ENCODE data around the gene NDUFB4.

The NDUFB4 gene

GRCh38 chr3:120649830-120650233 lies 53.7 kb downstream of the NDUFB4 start:
- no peak for DNase-seq
- no peak overlapping the region for H3K4me2 ChIP-seq (ENCODE audit: low read length)
- H3K9ac ChIP-seq (ENCODE audit: low read length): no peak overlapping the region
- H3K27me3 ChIP-seq (ENCODE audit: insufficient read depth, low read length): no peaks in the 10 kb centered on the region
- no peaks in the 10 kb centered on the region for H3K9me3 ChIP-seq (ENCODE audit: insufficient read depth, low read depth, low read length)
- H3K79me1 ChIP-seq (ENCODE audit: low read length): no peaks in the 10 kb centered on the region
- no CpG with 5 or more reads among the region's 3 CpGs for WGBS (ENCODE audit: extremely low coverage, insufficient coverage, insufficient read length)
- no peak overlapping the region for H2AFZ ChIP-seq (ENCODE audit: insufficient read depth, low read length, poor library complexity)
- H2BK120ac ChIP-seq (ENCODE audit: insufficient read depth, low read length, poor library complexity): no peak overlapping the region
- no peak overlapping the region for H3K27ac ChIP-seq (ENCODE audit: low read depth, low read length)
- H3K23ac ChIP-seq (ENCODE audit: low read length): no peak overlapping the region
- H2BK5ac ChIP-seq (ENCODE audit: low read depth, low read length, poor library complexity): no peak overlapping the region
- H4K12ac ChIP-seq (ENCODE audit: low read depth, low read length): no peak overlapping the region
- H2BK12ac ChIP-seq (ENCODE audit: low read length): no peak overlapping the region
- H3K4me3 ChIP-seq (ENCODE audit: low read depth, low read length): no peak overlapping the region
- H3K4ac ChIP-seq (ENCODE audit: low read depth, low read length): no peak overlapping the region
- no peak overlapping the region for H4K91ac ChIP-seq (ENCODE audit: low read depth, low read length)
- H3K4me1 ChIP-seq (ENCODE audit: control insufficient read depth in 1 of 2, insufficient read depth in 2 of 2, low read length in 2 of 2): peaks cover 0 to 3% of the 10 kb centered on the region in 2 experiments
- H3K14ac ChIP-seq (ENCODE audit: low read length): no peak overlapping the region
- no peaks in the 10 kb centered on the region for H3K79me2 ChIP-seq (ENCODE audit: control insufficient read depth, insufficient read depth, low read length, poor library complexity)
- no peak overlapping the region for H4K8ac ChIP-seq (ENCODE audit: low read depth, low read length)
- no peak overlapping the region for H3K18ac ChIP-seq (ENCODE audit: low read length)
- H2AK5ac ChIP-seq (ENCODE audit: low read length): no peak overlapping the region
- H3K36me3 ChIP-seq (ENCODE audit: control insufficient read depth in 1 of 2, insufficient read depth in 2 of 2, low read length in 2 of 2): no peaks in the 10 kb centered on the region

GRCh38 chr3:120650311-120650710 lies 54.2 kb downstream of the NDUFB4 start:
- Histone ChIP-seq H2BK120ac (ENCODE audit: insufficient read depth, low read length, poor library complexity) (no peak overlapping the region), H3K9me3 (ENCODE audit: insufficient read depth, low read depth, low read length) (no peaks in the 10 kb centered on the region), H2BK12ac (ENCODE audit: low read length) (no peak overlapping the region), H3K18ac (ENCODE audit: low read length) (no peak overlapping the region), H3K79me2 (ENCODE audit: control insufficient read depth, insufficient read depth, low read length, poor library complexity) (no peaks in the 10 kb centered on the region), H2AK5ac (ENCODE audit: low read length) (no peak overlapping the region), H3K4me3 (ENCODE audit: low read depth, low read length) (no peak overlapping the region), H3K14ac (ENCODE audit: low read length) (no peak overlapping the region), H3K27ac (ENCODE audit: low read depth, low read length) (no peak overlapping the region), H3K27me3 (ENCODE audit: insufficient read depth, low read length) (no peaks in the 10 kb centered on the region), H3K4ac (ENCODE audit: low read depth, low read length) (no peak overlapping the region), H3K79me1 (ENCODE audit: low read length) (no peaks in the 10 kb centered on the region), H3K4me1 (ENCODE audit: control insufficient read depth in 1 of 2, insufficient read depth in 2 of 2, low read length in 2 of 2) (no peaks in the 10 kb centered on the region), H2BK5ac (ENCODE audit: low read depth, low read length, poor library complexity) (no peak overlapping the region), H3K23ac (ENCODE audit: low read length) (no peak overlapping the region), H4K12ac (ENCODE audit: low read depth, low read length) (no peak overlapping the region), H4K91ac (ENCODE audit: low read depth, low read length) (no peak overlapping the region), H3K36me3 (ENCODE audit: control insufficient read depth in 1 of 2, insufficient read depth in 2 of 2, low read length in 2 of 2) (no peaks in the 10 kb centered on the region), H4K8ac (ENCODE audit: low read depth, low read length) (no peak overlapping the region), H3K4me2 (ENCODE audit: low read length) (no peak overlapping the region), H2AFZ (ENCODE audit: insufficient read depth, low read length, poor library complexity) (no peak overlapping the region), H3K9ac (ENCODE audit: low read length) (no peak overlapping the region)
- no peak for DNase-seq
- no CpG with 5 or more reads among the region's 2 CpGs for WGBS (ENCODE audit: extremely low coverage, insufficient coverage, insufficient read length)

Data from trophoblast cell (in vitro differentiated cells and primary cell).